ENCODE measurements around the gene SPATS2.

The SPATS2 gene

GRCh38 chr12:49539406-49540228 is 172.4 kb downstream of the SPATS2 start:
- FAIRE-seq (no peak), DNase-seq (ENCODE audit: low spot score) (no peak)

DNA sequence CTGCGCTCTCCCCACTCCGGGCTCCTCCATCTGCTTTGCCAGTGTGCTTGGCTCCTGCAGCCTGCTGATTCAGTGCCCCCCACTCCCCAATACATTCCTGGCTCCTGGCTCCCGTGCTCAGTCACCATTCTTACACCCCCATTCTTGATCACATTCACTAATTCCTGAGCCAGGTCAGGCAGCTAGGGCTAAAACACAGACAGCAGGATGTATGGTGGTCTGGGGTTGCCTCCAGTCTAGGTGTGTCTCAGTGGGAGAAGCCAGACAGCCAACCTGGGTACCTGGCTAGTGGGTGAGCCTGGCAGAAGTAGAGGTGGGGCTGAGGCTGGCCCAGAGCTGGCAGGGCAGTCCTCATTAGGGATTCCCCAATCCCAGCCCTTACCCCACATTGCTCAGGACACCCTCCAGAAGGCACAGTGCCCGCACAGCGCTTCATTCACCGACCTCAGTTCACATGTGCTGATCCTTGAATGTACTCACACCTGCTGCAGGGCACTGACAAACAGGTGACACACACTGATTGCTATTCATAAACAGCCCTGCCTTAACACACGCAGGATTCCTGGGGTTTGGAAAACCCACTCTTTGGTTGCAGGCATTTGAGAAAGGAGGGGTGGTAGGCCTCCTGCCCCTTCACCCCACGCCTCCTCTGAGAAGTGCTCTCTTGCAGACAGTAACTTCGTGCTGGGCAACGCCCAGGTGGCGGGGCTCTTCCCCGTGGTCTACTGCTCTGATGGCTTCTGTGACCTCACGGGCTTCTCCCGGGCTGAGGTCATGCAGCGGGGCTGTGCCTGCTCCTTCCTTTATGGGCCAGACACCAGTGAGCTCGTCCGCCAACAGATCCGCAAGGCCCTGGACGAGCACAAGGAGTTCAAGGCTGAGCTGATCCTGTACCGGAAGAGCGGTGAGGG is 173.2 kb downstream of the SPATS2 start:
- DNase-seq (ENCODE audit: low spot score) (no peak), FAIRE-seq (no peak)

DNA sequence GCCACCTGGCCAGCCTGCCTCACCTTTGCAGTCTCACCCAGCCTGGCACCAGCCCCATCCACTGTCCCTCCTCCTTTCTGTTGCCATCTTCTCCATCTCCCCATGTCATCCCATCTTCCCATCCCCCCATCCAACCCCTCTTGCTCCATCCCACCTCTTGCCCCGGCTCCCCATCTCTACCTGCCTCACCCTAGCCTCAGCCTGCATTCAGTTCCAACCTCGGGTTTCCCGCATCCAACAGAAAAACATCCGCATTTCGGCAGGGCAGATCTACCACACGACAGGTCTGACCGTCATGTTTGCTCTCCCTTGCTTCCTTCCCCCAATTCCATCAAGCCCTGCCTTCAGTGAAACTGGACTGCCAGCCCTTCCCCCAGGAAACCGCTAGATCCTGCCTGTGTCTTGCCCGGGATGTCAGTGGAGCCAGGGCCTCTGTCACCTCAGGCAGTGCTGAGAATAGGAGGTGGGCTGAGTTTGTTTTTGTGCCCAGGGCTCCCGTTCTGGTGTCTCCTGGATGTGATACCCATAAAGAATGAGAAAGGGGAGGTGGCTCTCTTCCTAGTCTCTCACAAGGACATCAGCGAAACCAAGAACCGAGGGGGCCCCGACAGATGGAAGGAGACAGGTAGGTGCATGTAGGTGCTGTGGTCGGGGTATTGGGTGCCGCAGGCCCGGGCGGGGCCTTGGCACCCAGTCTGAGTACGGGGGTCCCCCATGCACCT is 174.0 kb downstream of the SPATS2 start:
- no peak for FAIRE-seq
- DNase-seq (ENCODE audit: low spot score): no peak

DNA sequence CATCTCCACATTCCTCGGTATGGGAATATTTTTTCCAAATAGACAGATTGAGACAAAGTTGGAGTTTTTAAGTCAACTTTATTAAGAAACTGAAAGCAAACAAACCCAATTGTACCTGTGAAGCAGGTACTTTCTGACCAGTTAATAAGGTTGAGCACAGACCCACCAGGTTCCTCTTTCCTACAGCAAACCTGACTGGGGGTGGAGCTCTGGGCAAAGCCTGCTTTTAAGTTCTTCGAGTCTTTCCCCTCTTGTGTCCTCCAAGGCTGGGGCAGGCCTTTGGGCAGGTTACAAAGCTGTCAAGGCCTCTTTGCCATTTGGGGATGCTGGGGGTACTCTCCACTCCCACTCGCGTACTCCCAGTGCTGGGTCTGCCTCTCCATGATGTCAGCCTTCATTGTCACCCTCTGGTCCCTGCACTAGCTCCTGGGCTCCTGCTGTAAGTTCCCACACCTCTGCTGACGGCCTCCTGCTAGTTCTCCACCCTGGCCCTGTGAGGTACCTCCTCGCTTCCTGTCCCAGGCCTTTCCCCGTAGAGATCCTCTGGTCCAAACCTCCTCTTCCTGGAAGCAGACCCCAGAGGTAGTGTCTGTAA is 174.7 kb downstream of the SPATS2 start:
- FAIRE-seq (no peak), DNase-seq (ENCODE audit: low spot score) (no peak)

- DNase-seq (ENCODE audit: low spot score): no peak
- FAIRE-seq: no peak
Observed at GRCh38 chr12:49542592-49543160, 175.4 kb downstream of the SPATS2 start.

DNA sequence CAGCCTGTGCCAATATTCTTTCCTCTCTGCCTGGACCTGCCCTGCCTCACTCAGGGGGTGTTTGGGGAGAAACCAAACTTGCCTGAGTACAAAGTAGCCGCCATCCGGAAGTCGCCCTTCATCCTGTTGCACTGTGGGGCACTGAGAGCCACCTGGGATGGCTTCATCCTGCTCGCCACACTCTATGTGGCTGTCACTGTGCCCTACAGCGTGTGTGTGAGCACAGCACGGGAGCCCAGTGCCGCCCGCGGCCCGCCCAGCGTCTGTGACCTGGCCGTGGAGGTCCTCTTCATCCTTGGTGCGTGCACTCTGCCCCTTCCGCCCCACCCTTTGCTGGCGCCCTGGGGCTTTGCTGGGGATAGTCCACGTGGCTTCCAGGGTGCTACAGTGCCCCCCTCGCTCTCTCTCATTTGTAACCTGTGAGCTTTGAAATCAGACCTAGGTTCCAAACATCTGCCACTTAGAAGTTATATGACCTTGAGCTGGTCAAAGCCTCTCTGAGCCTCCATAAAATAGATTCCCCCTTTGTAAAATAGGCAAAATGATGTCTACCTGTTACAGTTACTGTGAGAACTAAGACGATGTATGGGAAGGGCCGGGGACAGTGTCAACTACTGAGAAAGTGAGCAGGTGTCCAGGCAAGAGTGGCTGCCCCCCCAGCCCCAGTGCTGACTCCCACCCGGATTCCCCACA is 176.1 kb downstream of the SPATS2 start:
- FAIRE-seq (no peak), DNase-seq (ENCODE audit: low spot score) (no peak)

GRCh38 chr12:49543914-49544815 is 176.9 kb downstream of the SPATS2 start:
- FAIRE-seq: no peak
- no peak for DNase-seq (ENCODE audit: low spot score)

- FAIRE-seq: no peak
- no peak for DNase-seq (ENCODE audit: low spot score)
Observed at GRCh38 chr12:49545815-49546214, 178.6 kb downstream of the SPATS2 start.

GRCh38 chr12:49546481-49546880 is 179.2 kb downstream of the SPATS2 start:
- FAIRE-seq: no peak
- DNase-seq (ENCODE audit: low spot score): no peak

DNA sequence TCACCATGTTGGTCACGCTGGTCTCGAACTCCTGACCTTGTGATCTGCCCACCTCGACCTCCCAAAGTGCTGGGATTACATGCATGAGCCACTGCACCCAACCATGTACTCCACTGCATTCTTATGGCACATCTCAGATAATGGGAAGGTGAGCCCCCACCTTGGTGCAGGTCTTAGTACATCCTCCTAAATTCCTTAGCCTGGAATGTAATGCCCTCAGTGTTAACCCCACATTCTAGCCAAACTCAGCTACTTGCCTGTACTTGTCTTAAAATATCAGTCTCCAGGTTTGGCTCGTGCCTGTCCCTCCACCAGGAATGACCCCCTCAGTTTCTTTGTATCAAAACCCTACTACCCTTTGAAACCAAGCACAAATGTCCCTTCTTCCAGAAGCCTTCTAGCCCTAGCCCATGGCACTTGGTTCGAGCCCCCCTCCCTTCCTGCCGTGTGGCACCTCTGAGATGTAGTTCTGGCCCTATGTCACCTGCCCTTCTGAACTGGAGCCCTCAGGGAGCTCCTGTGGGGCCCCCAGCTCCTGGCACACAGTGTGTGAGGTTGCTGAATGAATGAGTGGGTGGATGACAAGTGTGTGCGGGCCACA is 179.9 kb downstream of the SPATS2 start:
- DNase-seq (ENCODE audit: low spot score) (no peak), FAIRE-seq (no peak)

- DNase-seq (ENCODE audit: low spot score) (no peak), FAIRE-seq (no peak)
Observed at GRCh38 chr12:49548481-49548821, 181.2 kb downstream of the SPATS2 start.

- FAIRE-seq (no peak), DNase-seq (ENCODE audit: low spot score) (no peak)
Observed at GRCh38 chr12:49548822-49549648, 181.8 kb downstream of the SPATS2 start.

DNA sequence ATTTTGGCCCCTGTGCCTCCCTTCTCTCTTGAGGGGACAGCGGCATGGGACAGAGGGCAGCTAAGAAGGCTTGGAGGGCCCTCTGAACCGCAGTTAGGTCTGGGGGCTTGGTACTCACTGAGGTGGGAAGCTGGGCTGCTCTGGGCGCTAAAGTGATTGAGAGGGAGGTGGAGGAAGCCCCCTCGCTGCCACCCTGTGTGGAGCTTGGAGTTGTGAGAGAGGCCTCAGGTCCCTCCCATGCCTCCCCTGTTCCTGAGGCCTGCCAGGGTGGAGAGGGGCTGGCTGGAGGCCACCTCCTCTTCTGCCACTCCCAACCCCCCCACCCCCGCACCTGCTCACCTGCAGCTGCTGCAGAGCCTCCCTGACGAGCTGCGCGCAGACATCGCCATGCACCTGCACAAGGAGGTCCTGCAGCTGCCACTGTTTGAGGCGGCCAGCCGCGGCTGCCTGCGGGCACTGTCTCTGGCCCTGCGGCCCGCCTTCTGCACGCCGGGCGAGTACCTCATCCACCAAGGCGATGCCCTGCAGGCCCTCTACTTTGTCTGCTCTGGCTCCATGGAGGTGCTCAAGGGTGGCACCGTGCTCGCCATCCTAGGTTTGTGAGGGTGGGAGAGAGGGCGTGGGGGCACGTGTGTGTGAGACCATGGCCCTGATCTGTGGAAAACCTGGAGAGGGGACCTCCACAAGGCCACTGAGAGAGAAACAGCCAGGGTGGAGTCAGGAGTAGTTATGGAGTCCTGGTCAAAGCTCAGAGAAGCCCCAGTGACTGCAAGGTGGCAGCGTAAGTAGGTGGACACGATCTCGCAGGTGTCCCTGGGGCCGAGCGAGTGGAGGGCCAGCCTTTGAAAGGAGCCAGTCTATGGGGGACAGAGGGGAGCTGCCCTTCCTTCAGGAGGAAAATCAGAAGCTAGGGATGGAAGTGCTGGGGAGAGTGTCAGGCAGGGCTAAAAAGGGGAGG is 182.8 kb downstream of the SPATS2 start:
- DNase-seq (ENCODE audit: low spot score) (no peak), FAIRE-seq (no peak)

DNA sequence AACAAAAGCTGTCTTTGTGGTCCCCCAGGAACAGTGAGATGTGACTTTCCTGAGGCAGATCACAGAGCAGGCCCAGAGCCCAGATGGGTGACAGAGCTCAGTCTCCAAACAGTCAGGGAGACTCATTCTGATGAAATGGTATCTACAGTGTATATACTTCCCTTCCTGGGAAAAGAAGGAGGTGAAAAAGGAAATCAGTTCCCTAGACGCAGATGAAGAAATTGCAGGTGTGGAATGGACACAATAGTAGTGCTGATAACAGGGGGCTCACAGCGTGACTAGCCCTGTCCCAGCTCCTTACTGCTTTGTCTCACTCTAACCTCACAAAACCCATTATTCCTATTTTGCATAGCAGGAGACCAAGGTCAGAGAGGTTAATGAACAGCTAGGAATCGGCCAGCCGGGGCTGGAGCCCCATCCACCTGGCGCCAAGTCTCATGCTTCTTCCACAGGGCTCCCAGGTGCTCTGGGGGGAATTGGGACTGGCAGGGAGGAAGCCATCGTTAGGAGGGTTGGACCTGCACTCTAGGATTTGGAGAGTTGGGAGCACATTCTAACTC is 183.5 kb downstream of the SPATS2 start:
- no peak for DNase-seq (ENCODE audit: low spot score)
- no peak for FAIRE-seq

- DNase-seq (ENCODE audit: low spot score): no peak
- FAIRE-seq: no peak
Observed at GRCh38 chr12:49552014-49552413, 184.8 kb downstream of the SPATS2 start.

GRCh38 chr12:49552425-49552824 is 185.2 kb downstream of the SPATS2 start:
- FAIRE-seq (no peak), DNase-seq (ENCODE audit: low spot score) (no peak)

GRCh38 chr12:49552899-49553298 is 185.6 kb downstream of the SPATS2 start:
- FAIRE-seq (no peak), DNase-seq (ENCODE audit: low spot score) (no peak)
